ENCODE results near the gene NACC2. TPM values are rescaled to one million over a fixed set of nuclear protein-coding genes. Genes with fewer than 3 reads are reported as not detected.
A peak's percentile ranks its signal among the peaks of the same experiment; 100 is the strongest.

Gene NACC2
- polyA plus RNA-seq, 3 donors, result 8.1 to 32.4 (median 8.7) TPM

DNA sequence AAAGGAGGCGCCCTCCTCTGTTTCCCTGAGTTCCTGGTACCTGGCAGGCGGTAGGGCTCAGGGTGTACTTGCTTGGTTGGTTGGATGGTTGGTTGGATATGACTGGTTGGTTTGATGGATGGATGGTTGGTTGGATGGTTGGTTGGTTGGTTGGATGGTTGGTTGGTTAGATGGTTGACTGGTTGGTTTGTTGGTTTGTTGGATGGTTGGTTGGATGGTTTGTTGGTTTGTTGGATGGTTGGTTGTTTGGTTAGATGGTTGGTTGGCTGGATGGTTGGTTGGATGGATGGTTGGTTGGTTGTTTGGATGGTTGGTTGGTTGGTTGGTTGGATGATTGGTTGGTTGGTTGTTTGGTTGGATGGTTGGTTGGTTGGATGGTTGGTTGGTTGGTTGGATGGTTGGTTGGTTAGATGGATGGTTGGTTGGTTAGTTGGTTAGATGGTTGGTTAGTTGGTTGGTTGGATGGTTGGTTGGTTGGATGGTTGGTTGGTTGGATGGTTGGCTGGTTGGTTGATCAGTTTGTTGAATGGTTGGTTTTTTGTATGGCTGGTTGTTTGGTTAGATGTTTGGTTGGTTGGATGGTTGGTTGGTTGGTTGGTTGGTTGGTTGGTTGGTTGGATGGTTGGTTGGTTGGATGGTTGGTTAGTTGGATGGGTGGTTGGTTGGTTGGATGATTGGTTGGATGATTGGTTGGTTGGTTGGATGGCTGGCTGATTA is 30.0 kb upstream of the NACC2 start:
- peaks cover 0 to 3% of the 10 kb centered on the region in 2 donors for H3K27me3 ChIP-seq (ENCODE audit: control insufficient read depth in 2 of 2, insufficient read depth in 2 of 2, low read length in 2 of 2)
- H3K27me3 Mint-ChIP-seq (ENCODE audit: low read depth in 3 of 3), result peaks cover 4 to 21% (median 9%) of the 10 kb centered on the region in 3 donors
- no peaks in the 10 kb centered on the region for H4K20me1 ChIP-seq (ENCODE audit: insufficient read depth, low read length)
- no peaks in the 10 kb centered on the region for H3K9me3 ChIP-seq (replicated peaks in 1 of 2; ENCODE audit: control insufficient read depth in 1 of 2, insufficient read depth in 1 of 2, low read length in 2 of 2)
- H3K4me3 Mint-ChIP-seq, result no peak overlapping the region
- no peak for DNase-seq
- no peaks in the 10 kb centered on the region for H3K79me2 ChIP-seq (ENCODE audit: insufficient read depth, low read length)
- TF ChIP-seq, protein P1, sequence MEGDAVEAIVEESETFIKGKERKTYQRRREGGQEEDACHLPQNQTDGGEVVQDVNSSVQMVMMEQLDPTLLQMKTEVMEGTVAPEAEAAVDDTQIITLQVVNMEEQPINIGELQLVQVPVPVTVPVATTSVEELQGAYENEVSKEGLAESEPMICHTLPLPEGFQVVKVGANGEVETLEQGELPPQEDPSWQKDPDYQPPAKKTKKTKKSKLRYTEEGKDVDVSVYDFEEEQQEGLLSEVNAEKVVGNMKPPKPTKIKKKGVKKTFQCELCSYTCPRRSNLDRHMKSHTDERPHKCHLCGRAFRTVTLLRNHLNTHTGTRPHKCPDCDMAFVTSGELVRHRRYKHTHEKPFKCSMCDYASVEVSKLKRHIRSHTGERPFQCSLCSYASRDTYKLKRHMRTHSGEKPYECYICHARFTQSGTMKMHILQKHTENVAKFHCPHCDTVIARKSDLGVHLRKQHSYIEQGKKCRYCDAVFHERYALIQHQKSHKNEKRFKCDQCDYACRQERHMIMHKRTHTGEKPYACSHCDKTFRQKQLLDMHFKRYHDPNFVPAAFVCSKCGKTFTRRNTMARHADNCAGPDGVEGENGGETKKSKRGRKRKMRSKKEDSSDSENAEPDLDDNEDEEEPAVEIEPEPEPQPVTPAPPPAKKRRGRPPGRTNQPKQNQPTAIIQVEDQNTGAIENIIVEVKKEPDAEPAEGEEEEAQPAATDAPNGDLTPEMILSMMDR (IDR thresholded peaks at IDR 0.05), result no peak
- no peak overlapping the region for H3K27ac ChIP-seq (ENCODE audit: low read depth in 1 of 2, low read length in 2 of 2)
- no peak overlapping the region for H3K27ac Mint-ChIP-seq
- no peaks in the 10 kb centered on the region for H3K36me3 ChIP-seq (replicated peaks in 1 of 2; ENCODE audit: control insufficient read depth in 1 of 2, insufficient read depth in 2 of 2, low read length in 2 of 2)
- 97% methylated on average over 2 of the region's 2 CpGs for WGBS (ENCODE audit: insufficient coverage)
- no peak overlapping the region for H3K4me2 ChIP-seq (replicated peaks; ENCODE audit: extremely low read depth, low read length, poor library complexity, severe bottlenecking)
- no peak overlapping the region for H3K9ac ChIP-seq (ENCODE audit: insufficient read depth, low read length, poor library complexity, severe bottlenecking)
- no peak overlapping the region for H2AFZ ChIP-seq (ENCODE audit: insufficient read depth, low read depth, low read length, poor library complexity, severe bottlenecking)
- H3K4me1 Mint-ChIP-seq, result peaks cover 11% of the 10 kb centered on the region
- H3K4me3 ChIP-seq (replicated peaks in 1 of 3; ENCODE audit: low read depth in 2 of 3, low read length in 3 of 3), result no peak overlapping the region
- intact Hi-C loops (cut with micrococcal nuclease), result loop anchor here (5.0 to 10.0 kb wide), 3 partner anchors 38 to 420 kb away; partner anchors contain the start of gene KCNT1 (in 1 of the 2)
- H3K36me3 Mint-ChIP-seq, result no peaks in the 10 kb centered on the region
- peaks cover 7 to 18% of the 10 kb centered on the region in 2 donors for H3K4me1 ChIP-seq (ENCODE audit: control insufficient read depth in 1 of 2, insufficient read depth in 2 of 2, low read length in 2 of 2)
- H3K9me3 Mint-ChIP-seq, result peaks cover 4 to 9% (median 5%) of the 10 kb centered on the region in 7 donors

GRCh38 chr9:136122425-136123383 is 27.6 kb upstream of the NACC2 start:
- peaks cover 4 to 9% (median 5%) of the 10 kb centered on the region in 7 donors for H3K9me3 Mint-ChIP-seq
- TF ChIP-seq, protein P1 (IDR thresholded peaks at IDR 0.05), result peak; percentile 97
- peaks cover 1 to 5% (median 4%) of the 10 kb centered on the region in 3 donors for H3K27me3 Mint-ChIP-seq (ENCODE audit: low read depth in 3 of 3)
- Histone ChIP-seq H3K9me3 (replicated peaks in 1 of 2; ENCODE audit: control insufficient read depth in 1 of 2, insufficient read depth in 1 of 2, low read length in 2 of 2) (no peaks in the 10 kb centered on the region), H3K27ac (ENCODE audit: low read depth in 1 of 2, low read length in 2 of 2) (no peak overlapping the region), H3K4me2 (replicated peaks; ENCODE audit: extremely low read depth, low read length, poor library complexity, severe bottlenecking) (peak overlapping the region; percentile 68), H3K4me3 (replicated peaks in 1 of 3; ENCODE audit: low read depth in 2 of 3, low read length in 3 of 3) (peak overlapping the region in 1 of 3 experiments; percentile 57), H3K79me2 (ENCODE audit: insufficient read depth, low read length) (peaks cover 10% of the 10 kb centered on the region), H3K36me3 (replicated peaks in 1 of 2; ENCODE audit: control insufficient read depth in 1 of 2, insufficient read depth in 2 of 2, low read length in 2 of 2) (no peaks in the 10 kb centered on the region), H3K27me3 (ENCODE audit: control insufficient read depth in 2 of 2, insufficient read depth in 2 of 2, low read length in 2 of 2) (peaks cover 0 to 3% of the 10 kb centered on the region in 2 donors), H2AFZ (ENCODE audit: insufficient read depth, low read depth, low read length, poor library complexity, severe bottlenecking) (peak overlapping the region; percentile 77), H3K9ac (ENCODE audit: insufficient read depth, low read length, poor library complexity, severe bottlenecking) (no peak overlapping the region), H3K4me1 (ENCODE audit: control insufficient read depth in 1 of 2, insufficient read depth in 2 of 2, low read length in 2 of 2) (peaks cover 16 to 34% of the 10 kb centered on the region in 2 donors), H4K20me1 (ENCODE audit: insufficient read depth, low read length) (peaks cover 3% of the 10 kb centered on the region)
- 22% methylated on average over 40 of the region's 45 CpGs for WGBS (ENCODE audit: insufficient coverage)
- no peaks in the 10 kb centered on the region for H3K36me3 Mint-ChIP-seq
- peak overlapping the region; percentile 65 to 81 for H3K4me3 Mint-ChIP-seq
- intact Hi-C loops (cut with micrococcal nuclease), result loop anchor here (2.0 to 10.0 kb wide), 6 partner anchors 34 to 418 kb away; partner anchors contain the start of gene KCNT1 (in 1 of the 2)
- peak; percentile 67 to 82 (median 74) for DNase-seq
- peak overlapping the region in 1 of 7 donors; percentile 77 for H3K27ac Mint-ChIP-seq
- peaks cover 16% of the 10 kb centered on the region for H3K4me1 Mint-ChIP-seq

Measured in CD14-positive monocyte (primary cell).